ENCODE results near the gene ST6GALNAC1. TPM values are rescaled to one million over a fixed set of nuclear protein-coding genes. Genes with fewer than 3 reads are reported as not detected.

The ST6GALNAC1 gene
- total and polyA plus RNA-seq, 10 of the 15 experiments (the other 5 are each of a cell fraction or from before 2014, with no cell fraction given) = 0.08 TPM; not detected in 9

GRCh38 chr17:76685366-76685765 lies 41.8 kb upstream of the ST6GALNAC1 start:
- CTCF ChIA-PET = interaction anchor here (0.8 to 3.0 kb wide), 2 partner anchors 28 to 162 kb away, joined by 3 to 9 read pairs; no protein-coding TSS in a partner anchor
- Histone ChIP-seq H3K79me2 (ENCODE audit: control insufficient read depth, insufficient read depth, low read length) (no peaks in the 10 kb centered on the region), H3K36me3 (ENCODE audit: control insufficient read depth in 2 of 2, insufficient read depth in 2 of 2, low read length in 1 of 2) (no peaks in the 10 kb centered on the region), H2AFZ (ENCODE audit: control insufficient read depth, low read depth, low read length) (no peak overlapping the region), H4K20me1 (ENCODE audit: control insufficient read depth, insufficient read depth) (no peaks in the 10 kb centered on the region), H3K9ac (ENCODE audit: control insufficient read depth, insufficient read depth, low read length) (no peak overlapping the region), H3K27me3 (replicated peaks in 1 of 2; ENCODE audit: control insufficient read depth in 2 of 2, insufficient read depth in 2 of 2, low read length in 1 of 2) (peaks cover 0 to 1% of the 10 kb centered on the region in 2 experiments; a peak in 2 of 4 replicates), H3K4me2 (ENCODE audit: control insufficient read depth, insufficient read depth) (no peak overlapping the region), H3K4me3 (no peak overlapping the region), H3K9me3 (replicated peaks; ENCODE audit: control insufficient read depth, insufficient read depth, low read length) (no peaks in the 10 kb centered on the region), H3K27ac (ENCODE audit: control insufficient read depth, insufficient read depth) (no peak overlapping the region), H3K4me1 (ENCODE audit: control insufficient read depth, insufficient read depth, low read length) (no peaks in the 10 kb centered on the region)
- RAD21 ChIA-PET (ENCODE audit: unreplicated experiment) = no interaction called here
- no peak for DNase-seq (ENCODE audit: low read depth, low spot score)
- intact Hi-C loops (cut with micrococcal nuclease; ENCODE audit: unreplicated experiment) (no loop called here), in situ Hi-C loops (cut with MboI) (no loop called here)
- no peak for FAIRE-seq
- no TSS peak for BruUV-seq (replicated peaks)
- no peak for ATAC-seq
- SMC1A ChIA-PET (ENCODE audit: uncharacterized antibody, unreplicated experiment) = no interaction called here
- 53% methylated on average over 12 of the region's 12 CpGs for whole genome bisulfite sequencing (ENCODE audit: insufficient coverage, insufficient replicate concordance, low lambda C conversion rate, missing lambda C conversion rate)
- TF ChIP-seq KAT2A (conservative IDR thresholded peaks at IDR 0.05; ENCODE audit: control insufficient read depth, low read depth, low read length) (no peak), USF2 (IDR thresholded peaks at IDR 0.05; ENCODE audit: borderline replicate concordance, low read depth, low read length) (no peak), CBX3 (IDR thresholded peaks at IDR 0.05; ENCODE audit: borderline replicate concordance, low read depth) (no peak), ZNF217 (IDR thresholded peaks at IDR 0.05) (no peak), HDAC2 (IDR thresholded peaks at IDR 0.05) (no peak), ETV6 (conservative IDR thresholded peaks at IDR 0.05 in 1 of 2, IDR thresholded peaks at IDR 0.05 in 1 of 2; ENCODE audit: borderline replicate concordance in 1 of 2, low read depth in 1 of 2) (no peak), PAX5 (IDR thresholded peaks at IDR 0.05; ENCODE audit: borderline replicate concordance, low read depth, low read length) (no peak), ZNF207 (IDR thresholded peaks at IDR 0.05; ENCODE audit: borderline replicate concordance) (no peak), CREM (IDR thresholded peaks at IDR 0.05; ENCODE audit: low read depth) (no peak), EP300 (IDR thresholded peaks at IDR 0.05; ENCODE audit: borderline replicate concordance in 1 of 2, control insufficient read depth in 1 of 2, low read depth in 2 of 2, low read length in 2 of 2) (no peak), NR2F1 (conservative IDR thresholded peaks at IDR 0.05) (no peak), NR2C1 (IDR thresholded peaks at IDR 0.05) (no peak), EED (IDR thresholded peaks at IDR 0.05; ENCODE audit: low read depth) (no peak), PML (IDR thresholded peaks at IDR 0.05; ENCODE audit: low read length) (no peak), BCL3 (IDR thresholded peaks at IDR 0.05; ENCODE audit: borderline replicate concordance, insufficient read depth, low read depth, low read length, poor library complexity, severe bottlenecking) (no peak), IRF4 (IDR thresholded peaks at IDR 0.05; ENCODE audit: low read depth, low read length) (no peak), CEBPB (IDR thresholded peaks at IDR 0.05; ENCODE audit: borderline replicate concordance in 1 of 2, low read depth in 2 of 2, low read length in 2 of 2) (no peak), HDAC6 (IDR thresholded peaks at IDR 0.05; ENCODE audit: unreplicated experiment) (no peak), IKZF2 (IDR thresholded peaks at IDR 0.05) (no peak)
- POLR2A ChIA-PET = interaction anchor here (0.5 kb wide), 1 partner anchor 24 kb away, joined by 3 read pairs; no protein-coding TSS in a partner anchor
